GM21360 (cell line): Measurements from ENCODE around the gene RNF6.

Experiments
- ATAC-seq: cut with Tn5 transposase; IDR thresholded peaks from one replicate; pipeline ENCODE4 v1.9.1; 2021; ENCODE audit warnings: mild to moderate bottlenecking, moderate library complexity; ENCODE audit not compliant: unreplicated experiment

RNF6 gene

GRCh38 chr13:26168237-26168814 lies 53.8 kb downstream of the RNF6 start:
- ATAC-seq: no peak

GRCh38 chr13:26163812-26164211 lies 58.3 kb downstream of the RNF6 start:
- ATAC-seq: no peak
